H1 (cell line): ENCODE results near the gene UBAP2. TPM values are rescaled to one million over a fixed set of nuclear protein-coding genes. Genes with fewer than 3 reads are reported as not detected.

Experiments used
- CTCF ChIA-PET: fragments of 300-600 bp; sonication (Branson Sonifier 250); formaldehyde crosslinking; loops from one replicate; lab custom pipeline; 2021; ENCODE audit not compliant: partially characterized antibody; lab: Charles Lee
- POLR2A ChIA-PET: fragments of 300-600 bp; sonication (Branson Sonifier 250); formaldehyde crosslinking; loops from one replicate; lab custom pipeline; 2021; ENCODE audit warnings: inconsistent platforms; ENCODE audit not compliant: partially characterized antibody; lab: Charles Lee
- DNase-seq, 2 experiments: peaks; one replicate each; pipeline versions ENCODE4 v3.0.0 to v3.0.0-alpha.2; 2010 to 2022; ENCODE audit warnings: low spot score in 2 of 2, low read depth in 1 of 2, mixed read lengths in 1 of 2
- FAIRE-seq: peaks from 2 replicates; lab custom pipeline; 2011; peaks lifted over from hg19 to GRCh38; lab: Jason Lieb, UNC
- H2AFZ ChIP-seq: 2 replicates; pipeline ENCODE4 v1.8.1; 2012; ENCODE audit warnings: low read length, inconsistent platforms
- H2AK5ac ChIP-seq: 2 replicates; pipeline ENCODE4 v1.6.1; 2013; ENCODE audit warnings: low read depth, low read length
- H2BK120ac ChIP-seq: replicated peaks from 2 replicates; pipeline ENCODE3; 2013; ENCODE audit warnings: low read depth, low read length, inconsistent platforms
- H2BK12ac ChIP-seq: 2 replicates; pipeline ENCODE4 v1.6.1; 2013; ENCODE audit warnings: low read depth, low read length
- H2BK15ac ChIP-seq: 2 replicates; pipeline ENCODE4 v1.6.1; 2013; ENCODE audit warnings: low read length
- H2BK20ac ChIP-seq: 2 replicates; pipeline ENCODE4 v1.6.1; 2013; ENCODE audit warnings: low read length
- H2BK5ac ChIP-seq: 2 replicates; pipeline ENCODE4 v1.6.1; 2013; ENCODE audit warnings: low read depth, low read length
- H3K14ac ChIP-seq: 2 replicates; pipeline ENCODE4 v1.6.1; 2013; ENCODE audit warnings: inconsistent platforms; ENCODE audit not compliant: insufficient read length
- H3K18ac ChIP-seq: 2 replicates; pipeline ENCODE4 v1.6.1; 2013; ENCODE audit warnings: low read length; ENCODE audit errors: extremely low read depth
- H3K23ac ChIP-seq: 2 replicates; pipeline ENCODE4 v1.6.1; 2013; ENCODE audit warnings: inconsistent platforms; ENCODE audit not compliant: insufficient read length
- H3K23me2 ChIP-seq: 2 replicates; pipeline ENCODE4 v1.6.1; 2013; ENCODE audit warnings: low read depth, low read length
- H3K27ac ChIP-seq: 2 replicates; pipeline ENCODE4 v1.6.1; 2011; ENCODE audit warnings: low read depth, low read length, inconsistent platforms
- H3K27me3 ChIP-seq, 4 experiments: replicated peaks in 1 of 4; 1 replicate in 1 of 4; 2 replicates in 3 of 4; pipeline versions ENCODE4 v1.6.1 to v1.8.1; 2011 to 2013; ENCODE audit warnings: low read length in 3 of 4, mild to moderate bottlenecking in 3 of 4, inconsistent platforms in 2 of 4, mixed read lengths in 2 of 4, moderate library complexity in 1 of 4; ENCODE audit not compliant: control insufficient read depth in 3 of 4, insufficient read depth in 3 of 4; ENCODE audit errors: extremely low read depth in 1 of 4
- H3K36me3 ChIP-seq, 4 experiments: 2 replicates each; pipeline versions ENCODE4 v1.6.1 to v1.8.1; 2011 to 2013; ENCODE audit warnings: mild to moderate bottlenecking in 4 of 4, low read length in 3 of 4, moderate library complexity in 2 of 4, control low read depth in 1 of 4, inconsistent platforms in 1 of 4; ENCODE audit not compliant: insufficient read depth in 4 of 4, control insufficient read depth in 2 of 4
- H3K4ac ChIP-seq: replicated peaks from 2 replicates; pipeline ENCODE3; 2013; ENCODE audit warnings: low read length, low read depth, mixed read lengths, inconsistent platforms; ENCODE audit not compliant: insufficient read length
- H3K4me1 ChIP-seq, 4 experiments: replicated peaks in 1 of 4; 1 replicate in 1 of 4; 2 replicates in 3 of 4; pipeline versions ENCODE4 v1.6.1 to v1.8.1; 2011 to 2013; ENCODE audit warnings: low read length in 3 of 4, inconsistent platforms in 2 of 4, mixed read lengths in 1 of 4; ENCODE audit not compliant: insufficient read depth in 4 of 4, control insufficient read depth in 3 of 4
- H3K4me2 ChIP-seq, 2 experiments: 2 replicates each; pipeline versions ENCODE4 v1.6.1 to v1.8.1; 2011 to 2013; ENCODE audit warnings: low read depth in 2 of 2, low read length in 2 of 2, control low read depth in 1 of 2, inconsistent platforms in 1 of 2, mild to moderate bottlenecking in 1 of 2; ENCODE audit not compliant: insufficient read depth in 1 of 2
- H3K4me3 ChIP-seq, 4 experiments: fragments of 200-600, 300-600 bp in 1 of 4; sonication (generic), shearing (Covaris generic), sonication (Bioruptor Twin) in 1 of 4; 2 replicates each; pipeline versions ENCODE4 v1.5.1 to v1.8.1; 2011 to 2016; ENCODE audit warnings: low read length in 4 of 4, low read depth in 3 of 4, control low read depth in 2 of 4, inconsistent platforms in 2 of 4, mild to moderate bottlenecking in 2 of 4, mixed read lengths in 1 of 4, moderate library complexity in 1 of 4; ENCODE audit not compliant: insufficient read depth in 2 of 4; ENCODE audit errors: extremely low read depth in 1 of 4
- H3K56ac ChIP-seq: replicated peaks from 2 replicates; pipeline ENCODE3; 2013; ENCODE audit warnings: low read depth, mild to moderate bottlenecking, mixed read lengths, low read length, inconsistent platforms; ENCODE audit not compliant: insufficient read length
- H3K79me1 ChIP-seq: 2 replicates; pipeline ENCODE4 v1.6.1; 2013; ENCODE audit warnings: low read depth, low read length, control low read depth
- H3K79me2 ChIP-seq, 2 experiments: 2 replicates each; pipeline versions ENCODE4 v1.6.1 to v1.8.1; 2012 to 2013; ENCODE audit warnings: low read length in 2 of 2, mild to moderate bottlenecking in 2 of 2, inconsistent platforms in 1 of 2; ENCODE audit not compliant: insufficient read depth in 2 of 2, control insufficient read depth in 1 of 2
- H3K9ac ChIP-seq, 4 experiments: replicated peaks in 1 of 4; 1 replicate in 1 of 4; 2 replicates in 3 of 4; pipeline versions ENCODE4 v1.6.1 to v1.8.1; 2011 to 2013; ENCODE audit warnings: low read depth in 3 of 4, low read length in 3 of 4, control low read depth in 2 of 4, mild to moderate bottlenecking in 2 of 4, moderate library complexity in 2 of 4, inconsistent platforms in 1 of 4; ENCODE audit errors: extremely low read depth in 1 of 4
- H3K9me3 ChIP-seq, 2 experiments: 2 replicates each; pipeline versions ENCODE4 v1.6.1 to v1.8.1; 2012 to 2013; ENCODE audit warnings: mild to moderate bottlenecking in 2 of 2, moderate library complexity in 2 of 2, control low read depth in 1 of 2, inconsistent platforms in 1 of 2, low read depth in 1 of 2, low read length in 1 of 2, mixed read lengths in 1 of 2; ENCODE audit not compliant: insufficient read depth in 2 of 2
- H4K20me1 ChIP-seq, 2 experiments: replicated peaks in 1 of 2; 2 replicates each; pipeline versions ENCODE3 to v1.8.1; 2011 to 2013; ENCODE audit warnings: inconsistent platforms in 2 of 2, low read length in 2 of 2, mild to moderate bottlenecking in 1 of 2; ENCODE audit not compliant: insufficient read depth in 2 of 2, control insufficient read depth in 1 of 2
- H4K5ac ChIP-seq: 2 replicates; pipeline ENCODE4 v1.6.1; 2013; ENCODE audit warnings: low read length, low read depth, mixed read lengths, inconsistent platforms; ENCODE audit not compliant: insufficient read length
- H4K8ac ChIP-seq: 2 replicates; pipeline ENCODE4 v1.8.0; 2013; ENCODE audit warnings: mild to moderate bottlenecking, moderate library complexity, low read length, inconsistent platforms; ENCODE audit not compliant: insufficient read depth; ENCODE audit errors: extremely low read depth
- H4K91ac ChIP-seq: replicated peaks from 2 replicates; pipeline ENCODE3; 2013; ENCODE audit warnings: low read length, mixed read lengths, inconsistent platforms; ENCODE audit not compliant: insufficient read length
- WGBS, 2 experiments: shearing (Covaris generic) in 1 of 2; methylation state at CpG; one replicate each; pipeline versions ENCODE4 v1.1.6 to v1.1.7; 2013 to 2015; ENCODE audit warnings: low lambda C conversion rate in 2 of 2, mixed read lengths in 2 of 2, inconsistent platforms in 1 of 2, low coverage in 1 of 2, missing lambda C conversion rate in 1 of 2; ENCODE audit not compliant: insufficient replicate concordance in 2 of 2, insufficient coverage in 1 of 2, insufficient read length in 1 of 2; ENCODE audit errors: extremely low coverage in 1 of 2, missing lambda C conversion rate in 1 of 2; 5-methylcytosine and 5-hydroxymethylcytosine counted together
- polyA plus RNA-seq, 7 experiments: library from polyadenylated mRNA; depleted of rRNA in 3 of 7; stranded (reverse) in 5 of 7; unstranded in 2 of 7; fragments of >200 nt in 5 of 7; fragments of 200-250 nt in 2 of 7; gene quantifications; 1 replicate in 5 of 7; 2 replicates in 1 of 7; 4 replicates in 1 of 7; pipeline versions ENCODE4 v1.2.1 to v1.2.3, GENCODE V29; 2011 to 2013; ENCODE audit warnings: missing spikeins in 2 of 7, mixed read lengths in 2 of 7
- total RNA-seq: library from RNA; stranded (reverse); fragmentation: NEBNext Ultra II Directional; extraction: Animal tissue kit (Norgen Biotek cat#: 25700); gene quantifications from 2 replicates; pipeline ENCODE4 v1.2.1, GENCODE V29; 2021

The UBAP2 gene
- total and polyA plus RNA-seq, 2 of the 8 experiments (the other 6 are each of a cell fraction or from before 2014, with no cell fraction given): 75.0 to 81.4 TPM

- no peak for FAIRE-seq
- Histone ChIP-seq H2BK5ac (no peak overlapping the region), H3K23ac (no peak overlapping the region), H4K5ac (no peak overlapping the region), H3K36me3 (peaks cover 18 to 66% (median 48%) of the 10 kb centered on the region in 4 experiments), H2BK120ac (no peak overlapping the region), H3K23me2 (no peaks in the 10 kb centered on the region; the same call in 1 of the 2 replicates), H3K9ac (no peak overlapping the region), H3K56ac (no peak overlapping the region), H2BK12ac (no peak overlapping the region), H4K91ac (no peak overlapping the region), H3K27ac (no peak overlapping the region), H2AK5ac (no peak overlapping the region), H3K4me1 (no peaks in the 10 kb centered on the region), H3K79me1 (no peaks in the 10 kb centered on the region), H4K20me1 (peaks cover 0 to 4% of the 10 kb centered on the region in 2 experiments), H3K4me2 (no peak overlapping the region), H3K79me2 (no peaks in the 10 kb centered on the region; a peak in 1 of 4 replicates), H4K8ac (no peak overlapping the region), H2BK15ac (no peak overlapping the region), H3K27me3 (no peaks in the 10 kb centered on the region), H3K4me3 (no peak overlapping the region), H3K18ac (no peak overlapping the region), H3K4ac (no peak overlapping the region), H2AFZ (no peak overlapping the region), H2BK20ac (no peak overlapping the region), H3K14ac (no peak overlapping the region), H3K9me3 (no peaks in the 10 kb centered on the region)
- no peak for DNase-seq
- 82% methylated on average over 3 of the region's 3 CpGs; no CpG with 5 or more reads in 1 of the 2 experiments for WGBS, 2 experiments
- POLR2A ChIA-PET: interaction anchor here (1.4 kb wide), 1 partner anchor 132 kb away, joined by 3 read pairs; no protein-coding TSS in a partner anchor
- CTCF ChIA-PET: interaction anchor here (1.7 kb wide), 1 partner anchor 17 kb away, joined by 9 read pairs; no protein-coding TSS in a partner anchor
These were observed 106.1 kb downstream of the UBAP2 start for GRCh38 chr9:33942471-33943083.
